T-helper 17 cell (primary cell): ENCODE measurements around the gene PRRT1. TPM values are rescaled to one million over a fixed set of nuclear protein-coding genes. Genes with fewer than 3 reads are reported as not detected.
A peak's percentile ranks its signal among the peaks of the same experiment; 100 is the strongest.
"Not testable (repeated sequence)": the region's sequence is repeated elsewhere in the genome, so short reads cannot be mapped to it uniquely, and the experiment has no call there.

Source experiments
- ATAC-seq: fragments of 150-1000 bp; cut with Tn5 transposase; 2 replicates; pipeline ENCODE4 v1.10.0; 2021; ENCODE audit warnings: mild to moderate bottlenecking, moderate library complexity
- DNase-seq, 3 donors: peaks; one replicate each; pipeline versions ENCODE4 v3.0.0 to v3.0.0-alpha.2; 2020 to 2021
- H3K9me3 ChIP-seq: one replicate; pipeline ENCODE4 v1.7.0; 2013; ENCODE audit warnings: low read length, mild to moderate bottlenecking; ENCODE audit not compliant: control insufficient read depth, poor library complexity, severe bottlenecking
- H3K27ac Mint-ChIP-seq: one replicate; pipeline ENCODE4 v1.8.0; 2022; ENCODE audit warnings: mild to moderate bottlenecking, moderate library complexity, mixed read lengths
- H3K27me3 Mint-ChIP-seq: one replicate; pipeline ENCODE4 v1.8.0; 2022; ENCODE audit warnings: mixed read lengths
- H3K36me3 Mint-ChIP-seq: one replicate; pipeline ENCODE4 v1.8.0; 2022; ENCODE audit warnings: low read depth, mixed read lengths
- H3K4me1 Mint-ChIP-seq: one replicate; pipeline ENCODE4 v1.8.0; 2022; ENCODE audit warnings: mild to moderate bottlenecking, mixed read lengths
- H3K4me3 Mint-ChIP-seq: one replicate; pipeline ENCODE4 v1.8.0; 2022; ENCODE audit warnings: mild to moderate bottlenecking, moderate library complexity, mixed read lengths
- total RNA-seq, 4 donors: library from RNA in 2 of 4; stranded (reverse) in 2 of 4; gene quantifications; one replicate each; pipeline ENCODE4 v1.2.3 and lab custom pipeline; 2022 to 2026

Gene PRRT1
- total RNA-seq (under 1 TPM; 0.35 to 0.50 TPM), total RNA-seq (lab: John Stamatoyannopoulos, UW) (0 to 0.23 reads per million in 2 donors)

GRCh38 chr6:32151863-32152768, at the start of gene PRRT1:
TSS of gene PRRT1 (minus strand) at chr6:32151939. CDS start at chr6:32151827, 112 bp downstream.
- Mint-ChIP-seq H3K36me3 (peaks cover 11% of the 10 kb centered on the region), H3K27ac (peak within 1 kb of the TSS; percentile 53), H3K27me3 (peaks cover 36% of the 10 kb centered on the region), H3K4me1 (peaks cover 46% of the 10 kb centered on the region), H3K4me3 (peak within 1 kb of the TSS; percentile 78)
- no peaks in the 10 kb centered on the region for H3K9me3 ChIP-seq
- ATAC-seq (no peak), DNase-seq (no peak)

DNA sequence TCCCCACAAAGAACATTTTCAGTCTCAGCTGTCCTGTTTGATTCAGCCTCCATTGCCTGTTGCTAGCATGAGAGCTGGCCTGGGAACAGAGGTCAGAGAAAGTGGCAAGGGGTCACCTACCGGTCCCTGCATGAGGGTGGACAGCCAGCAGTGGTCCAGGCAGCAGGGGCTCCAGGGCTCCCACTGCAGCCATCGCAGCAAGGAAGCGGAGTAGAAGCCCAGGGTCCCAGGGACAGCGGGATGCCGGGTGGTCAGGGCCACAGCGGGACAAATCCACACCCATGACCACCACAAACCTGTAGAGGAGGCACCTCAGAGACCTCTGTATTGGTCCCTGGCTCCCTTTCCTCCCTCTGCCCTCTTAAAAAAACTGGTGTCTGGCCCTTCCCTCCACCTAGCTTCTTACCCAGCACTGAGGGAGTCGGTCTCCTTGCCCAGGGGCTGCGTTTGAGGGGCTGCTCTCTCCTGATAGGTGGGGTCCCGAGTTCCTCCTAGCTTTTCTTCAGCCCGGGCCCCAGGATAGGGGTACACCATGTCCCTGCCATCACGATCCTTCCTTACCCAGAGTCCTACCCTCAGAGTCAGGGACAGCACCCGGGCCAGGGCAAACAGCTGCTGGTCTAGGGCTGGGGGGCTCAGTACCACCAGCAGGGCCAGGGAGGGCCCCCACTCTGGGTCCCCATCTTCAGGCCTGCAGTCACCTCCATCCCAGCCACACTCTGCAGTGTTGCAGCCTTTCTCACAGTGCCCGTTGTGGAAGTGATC, 49.2 kb upstream of the PRRT1 start:
- peaks cover 4% of the 10 kb centered on the region for H3K27me3 Mint-ChIP-seq
- no peaks in the 10 kb centered on the region for H3K9me3 ChIP-seq
- ATAC-seq: no peak
- H3K4me1 Mint-ChIP-seq: peaks cover 11% of the 10 kb centered on the region
- H3K27ac Mint-ChIP-seq: no peak overlapping the region
- peaks cover 2% of the 10 kb centered on the region for H3K36me3 Mint-ChIP-seq
- H3K4me3 Mint-ChIP-seq: no peak overlapping the region
- no peak for DNase-seq

GRCh38 chr6:32198866-32199265, 47.1 kb upstream of the PRRT1 start:
- peaks cover 23% of the 10 kb centered on the region for H3K4me1 Mint-ChIP-seq
- H3K4me3 Mint-ChIP-seq: peak overlapping the region; percentile 57
- ATAC-seq (no peak), DNase-seq (no peak)
- H3K27ac Mint-ChIP-seq: no peak overlapping the region
- no peaks in the 10 kb centered on the region for H3K9me3 ChIP-seq
- H3K36me3 Mint-ChIP-seq: no peaks in the 10 kb centered on the region
- no peaks in the 10 kb centered on the region for H3K27me3 Mint-ChIP-seq

DNA sequence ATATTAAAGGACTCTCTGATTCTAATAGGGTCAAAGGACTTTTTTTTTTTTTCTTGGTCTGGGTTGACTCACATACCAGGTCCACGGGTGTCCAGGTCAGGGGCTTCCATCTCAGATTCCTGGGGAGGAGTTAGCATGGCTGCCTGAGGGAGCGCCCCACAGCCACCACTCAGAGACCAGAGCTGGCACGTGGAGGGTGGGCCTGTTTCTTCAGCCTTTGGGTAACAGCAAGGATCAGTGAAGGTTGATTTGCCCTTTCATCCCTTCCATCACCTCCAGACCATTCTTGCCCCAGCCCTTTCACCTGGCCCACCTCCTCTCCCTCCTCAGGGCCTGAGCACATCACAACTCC, 46.6 kb upstream of the PRRT1 start:
- Mint-ChIP-seq H3K27ac (no peak overlapping the region), H3K4me1 (peaks cover 29% of the 10 kb centered on the region), H3K27me3 (no peaks in the 10 kb centered on the region), H3K36me3 (no peaks in the 10 kb centered on the region), H3K4me3 (peak overlapping the region; percentile 57)
- DNase-seq (no peak), ATAC-seq (no peak)
- no peaks in the 10 kb centered on the region for H3K9me3 ChIP-seq

DNA sequence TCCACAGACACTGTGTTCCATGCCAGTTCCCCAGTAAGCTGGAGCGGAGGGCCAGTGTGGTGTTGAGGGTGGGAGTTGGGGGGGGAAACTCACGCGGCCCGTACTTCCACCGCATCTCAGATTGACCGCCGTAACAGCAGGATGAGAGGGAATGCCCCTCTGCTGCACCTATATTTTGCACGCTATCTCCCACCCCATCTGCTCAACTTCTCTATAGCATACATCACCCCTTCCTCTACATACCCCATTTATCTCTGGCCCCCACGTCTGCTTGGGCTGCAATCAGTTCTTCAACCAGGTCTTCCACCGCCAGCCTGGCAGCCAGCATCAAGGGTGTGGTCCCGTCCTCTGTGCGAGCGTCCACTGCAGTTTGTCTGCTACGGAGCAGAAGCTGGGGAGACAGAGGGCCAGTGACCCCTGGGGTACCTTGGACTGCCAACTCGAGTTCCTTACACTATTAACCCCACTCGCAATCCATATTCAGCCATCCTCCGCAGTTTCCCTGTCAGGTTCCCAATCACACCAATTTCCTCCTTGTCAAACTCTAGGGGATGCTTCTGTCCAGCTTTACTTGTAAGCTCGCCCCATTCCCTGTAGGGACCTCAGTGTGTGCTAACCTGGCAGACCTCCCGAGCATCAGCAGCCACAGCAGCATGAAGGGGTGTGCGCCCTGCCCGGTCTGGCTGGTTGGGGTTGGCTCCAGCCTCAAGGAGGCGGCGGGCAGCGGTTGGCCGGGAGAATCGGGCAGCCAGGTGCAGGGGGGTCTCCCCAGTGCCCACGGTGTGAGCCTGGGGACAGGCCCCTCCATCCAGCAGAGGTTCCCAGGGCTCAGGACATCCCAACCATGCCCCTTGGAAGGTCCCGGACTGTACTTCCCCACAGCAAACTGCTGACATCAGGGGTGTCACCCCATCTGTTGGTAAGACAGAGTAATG, 45.2 kb upstream of the PRRT1 start:
- H3K4me1 Mint-ChIP-seq: peaks cover 34% of the 10 kb centered on the region
- H3K27ac Mint-ChIP-seq: peak overlapping the region; percentile 94
- H3K27me3 Mint-ChIP-seq: no peaks in the 10 kb centered on the region
- H3K36me3 Mint-ChIP-seq: no peaks in the 10 kb centered on the region
- DNase-seq: no peak
- H3K4me3 Mint-ChIP-seq: peak overlapping the region; percentile 92
- ATAC-seq: no peak
- H3K9me3 ChIP-seq: no peaks in the 10 kb centered on the region

DNA sequence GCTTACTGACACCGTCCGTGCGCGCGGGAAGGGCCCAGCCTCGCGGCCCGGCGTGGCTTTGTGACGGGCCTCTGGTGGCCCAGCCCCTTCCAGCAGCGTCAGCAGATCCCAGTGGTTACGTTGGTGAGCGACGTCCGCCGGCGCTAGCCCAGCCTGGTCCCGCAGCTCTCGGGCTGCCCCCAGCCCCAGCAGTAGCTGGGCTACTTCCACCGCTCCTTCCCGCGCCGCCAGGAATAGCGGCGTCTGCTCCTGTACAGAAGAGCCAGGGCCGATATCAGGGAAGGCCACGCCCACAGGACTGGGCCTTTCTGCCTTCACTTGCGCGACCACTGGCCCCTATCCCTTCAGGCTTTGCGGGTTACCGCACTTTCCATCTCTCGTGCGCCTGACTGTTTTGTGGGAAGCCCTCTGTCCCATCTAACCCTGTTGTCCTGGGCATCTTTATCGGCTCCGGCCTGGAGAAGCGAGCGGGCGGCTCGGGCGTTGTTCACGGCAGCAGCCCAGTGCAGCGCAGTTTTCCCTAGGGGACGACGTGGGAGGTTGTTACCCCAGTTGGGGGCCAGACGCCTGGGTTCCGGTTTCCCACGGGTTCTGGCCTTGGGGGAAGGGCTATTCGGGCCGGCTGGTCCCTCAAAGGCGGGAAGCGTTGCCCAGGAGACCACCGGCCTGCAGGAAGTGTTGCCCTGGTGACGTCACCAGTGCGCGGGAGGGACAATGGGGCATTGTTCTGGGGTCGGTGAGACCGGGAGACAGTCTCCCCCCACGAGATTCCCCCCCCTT, 44.4 kb upstream of the PRRT1 start:
- peak; percentile 84 for ATAC-seq
- Mint-ChIP-seq H3K27me3 (no peaks in the 10 kb centered on the region), H3K4me3 (peak overlapping the region; percentile 92), H3K27ac (peak overlapping the region; percentile 94), H3K36me3 (peaks cover 7% of the 10 kb centered on the region), H3K4me1 (peaks cover 40% of the 10 kb centered on the region)
- DNase-seq: peak in 2 of 3 donors; percentile 40
- H3K9me3 ChIP-seq: no peaks in the 10 kb centered on the region

- H3K9me3 ChIP-seq: no peaks in the 10 kb centered on the region
- peaks cover 42% of the 10 kb centered on the region for H3K4me1 Mint-ChIP-seq
Observed at GRCh38 chr6:32195652-32195901, 43.8 kb upstream of the PRRT1 start.

GRCh38 chr6:32194825-32195651, 43.3 kb upstream of the PRRT1 start:
- Mint-ChIP-seq H3K36me3 (peaks cover 7% of the 10 kb centered on the region), H3K4me1 (peaks cover 42% of the 10 kb centered on the region), H3K27me3 (no peaks in the 10 kb centered on the region), H3K27ac (peak overlapping the region; percentile 94), H3K4me3 (peak overlapping the region; percentile 92)
- H3K9me3 ChIP-seq: no peaks in the 10 kb centered on the region
- no peak for DNase-seq
- ATAC-seq: no peak

More at GRCh38 chr6:32195652-32195901, 43.8 kb upstream of the PRRT1 start:
- Mint-ChIP-seq H3K36me3 (peaks cover 7% of the 10 kb centered on the region), H3K27ac (peak overlapping the region; percentile 94), H3K27me3 (no peaks in the 10 kb centered on the region), H3K4me3 (peak overlapping the region; percentile 92)
- peak; percentile 96 to 100 (median 99) for DNase-seq
- ATAC-seq: peak; percentile 83

DNA sequence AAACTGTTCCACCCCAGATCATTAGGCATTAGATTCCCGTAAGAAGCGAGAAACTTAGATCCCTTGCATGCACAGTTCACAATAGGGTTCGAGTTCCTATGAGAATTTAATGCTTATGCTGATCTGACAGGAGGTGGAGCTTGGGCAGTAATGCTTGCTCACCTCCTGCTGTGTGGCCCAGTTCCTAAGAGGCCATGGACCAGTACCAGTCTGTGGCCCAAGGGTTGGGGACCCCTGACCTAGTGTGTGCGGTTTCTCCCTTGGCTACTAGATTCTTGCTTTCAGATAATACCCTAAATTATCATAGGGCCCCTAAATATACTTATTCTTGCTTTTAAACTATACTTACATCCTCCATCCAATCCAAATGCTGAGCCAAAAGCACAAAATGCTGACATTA, 42.6 kb upstream of the PRRT1 start:
- H3K4me3 Mint-ChIP-seq: peak overlapping the region; percentile 92
- H3K27me3 Mint-ChIP-seq: no peaks in the 10 kb centered on the region
- DNase-seq (no peak), ATAC-seq (no peak)
- H3K36me3 Mint-ChIP-seq: peaks cover 7% of the 10 kb centered on the region
- no peaks in the 10 kb centered on the region for H3K9me3 ChIP-seq
- H3K27ac Mint-ChIP-seq: peak overlapping the region; percentile 94
- H3K4me1 Mint-ChIP-seq: peaks cover 43% of the 10 kb centered on the region

GRCh38 chr6:32193096-32193495, 41.4 kb upstream of the PRRT1 start:
- not testable (repeated sequence) for ATAC-seq, H3K27me3 Mint-ChIP-seq, DNase-seq, H3K9me3 ChIP-seq
- H3K27ac Mint-ChIP-seq: peak overlapping the region; percentile 98
- peaks cover 12% of the 10 kb centered on the region for H3K36me3 Mint-ChIP-seq
- H3K4me3 Mint-ChIP-seq: peak overlapping the region; percentile 99
- peaks cover 52% of the 10 kb centered on the region for H3K4me1 Mint-ChIP-seq

- DNase-seq: peak in 1 of 3 donors; percentile 44
- H3K36me3 Mint-ChIP-seq: peaks cover 12% of the 10 kb centered on the region
- H3K4me1 Mint-ChIP-seq: peaks cover 55% of the 10 kb centered on the region
- ATAC-seq: no peak
- no peaks in the 10 kb centered on the region for H3K9me3 ChIP-seq
- H3K27ac Mint-ChIP-seq: peak within 1 kb of the TSS; percentile 98
- no peaks in the 10 kb centered on the region for H3K27me3 Mint-ChIP-seq
- H3K4me3 Mint-ChIP-seq: peak within 1 kb of the TSS; percentile 99
Observed at GRCh38 chr6:32192608-32193039, 40.9 kb upstream of the PRRT1 start, which contains the start of gene GPSM3. TSS of gene GPSM3 (minus strand) at chr6:32192643. CDS start at chr6:32192513, 130 bp downstream.
